GM20000 (cell line): ENCODE measurements around the gene GPBAR1.
"Not testable (repeated sequence)": the region's sequence is repeated elsewhere in the genome, so short reads cannot be mapped to it uniquely, and the experiment has no call there.

Experiments used
- DNase-seq: peaks from one replicate; pipeline ENCODE4 v3.0.0; 2012; ENCODE audit warnings: low spot score
- CTCF ChIP-seq: IDR thresholded peaks from 2 replicates; pipeline ENCODE4 v1.5.1; 2012; ENCODE audit warnings: mild to moderate bottlenecking, control low read depth; ENCODE audit errors: extremely low read depth, missing control alignments

The GPBAR1 gene

GRCh38 chr2:218307415-218308090, 46.7 kb downstream of the GPBAR1 start:
- no peak for DNase-seq
- TF ChIP-seq CTCF: no peak

GRCh38 chr2:218310853-218311540, 50.2 kb downstream of the GPBAR1 start:
- no peak for TF ChIP-seq CTCF
- no peak for DNase-seq

GRCh38 chr2:218311541-218312266, 50.9 kb downstream of the GPBAR1 start:
- not testable (repeated sequence) for DNase-seq

- TF ChIP-seq CTCF: no peak
- no peak for DNase-seq
These were observed 51.5 kb downstream of the GPBAR1 start for GRCh38 chr2:218312267-218312756.

- no peak for TF ChIP-seq CTCF
- no peak for DNase-seq
These were observed 52.5 kb downstream of the GPBAR1 start for GRCh38 chr2:218313356-218313755.
